ENCODE data around the gene TMEM178B.
"Not testable (repeated sequence)": the region's sequence is repeated elsewhere in the genome, so short reads cannot be mapped to it uniquely, and the experiment has no call there.

Gene TMEM178B

DNA sequence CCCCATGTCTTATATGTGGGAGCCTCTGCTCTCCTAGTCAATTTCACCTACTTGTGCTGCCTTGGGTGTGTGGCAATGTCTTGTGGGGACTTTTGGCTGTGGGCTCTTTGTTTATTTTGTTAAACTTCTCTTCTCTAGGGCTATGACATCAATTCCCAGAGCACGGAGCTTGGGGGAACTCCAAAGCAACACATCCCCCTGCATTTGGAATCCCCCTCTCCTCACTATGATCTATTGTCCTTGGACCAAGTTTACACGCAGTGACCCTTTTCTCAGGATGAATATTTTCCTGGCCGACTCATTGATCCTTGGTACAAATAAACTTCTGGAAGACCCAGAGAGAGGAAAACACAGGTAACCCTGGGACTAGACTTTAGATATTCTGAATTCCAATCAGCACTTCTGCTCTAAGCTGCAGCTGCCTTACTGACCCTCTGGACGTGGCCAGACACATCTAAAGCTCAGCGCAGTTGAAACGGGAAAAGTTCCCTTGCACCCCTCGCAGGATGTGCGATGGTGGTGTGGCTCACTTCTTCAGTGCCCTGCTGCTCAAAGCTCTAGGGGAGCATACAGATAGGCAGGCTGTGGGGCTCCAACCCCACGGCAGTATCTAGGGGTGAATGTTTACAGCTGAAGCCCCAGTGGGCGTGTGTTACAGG lies 110.8 kb downstream of the TMEM178B start:
- DNase-seq (ENCODE audit: low read depth, low spot score), result no peak

DNA sequence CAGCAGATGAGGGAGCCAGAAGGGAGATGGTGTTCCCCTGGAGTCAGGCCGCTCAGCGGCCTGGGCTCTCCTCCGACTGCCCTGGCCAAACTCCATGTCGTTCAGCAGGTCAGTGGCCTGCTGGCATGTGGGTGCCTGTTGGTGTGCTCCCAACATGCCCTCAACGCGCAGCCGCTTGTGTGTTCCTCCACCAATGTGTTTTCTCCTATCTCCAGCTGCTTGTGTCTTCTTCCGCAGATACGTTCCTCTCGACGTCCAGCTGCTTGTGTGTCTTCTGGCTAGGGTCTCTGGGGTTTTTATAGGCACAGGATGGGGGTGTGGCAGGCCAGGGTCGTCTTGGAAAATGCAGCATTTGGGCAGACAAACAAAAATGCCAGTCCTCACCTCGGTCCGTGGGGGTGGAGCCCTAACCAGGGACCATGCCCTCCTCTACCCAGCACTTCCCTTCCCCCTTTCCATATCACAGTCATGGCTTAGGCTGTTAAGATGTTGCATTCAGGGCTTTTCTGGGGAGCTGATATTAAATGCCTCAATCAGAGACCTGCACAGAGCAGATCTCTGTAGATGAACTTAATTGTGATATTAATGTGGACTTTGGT lies 111.6 kb downstream of the TMEM178B start:
- no peak for DNase-seq (ENCODE audit: low read depth, low spot score)

DNA sequence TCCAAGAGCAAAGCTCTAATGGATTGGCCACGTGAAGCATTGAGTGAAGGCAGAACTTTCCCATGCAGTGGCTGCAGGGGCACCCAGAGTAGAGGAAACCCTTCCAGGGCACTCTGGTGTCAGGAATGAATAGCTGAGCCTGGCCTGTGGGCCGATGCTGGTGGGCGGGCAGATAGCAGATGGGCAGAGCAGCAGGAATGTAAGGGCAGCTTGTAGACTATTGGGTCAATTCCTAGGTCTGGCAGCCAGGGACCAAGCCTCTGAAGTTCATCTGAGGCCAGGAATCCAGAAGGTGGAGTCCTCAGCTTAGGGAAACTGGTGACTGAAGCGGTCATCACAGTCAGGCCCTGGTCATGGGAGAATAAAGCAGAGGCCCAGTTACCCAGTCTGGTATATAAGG lies 115.4 kb downstream of the TMEM178B start:
- DNase-seq (ENCODE audit: low read depth, low spot score), result no peak

DNA sequence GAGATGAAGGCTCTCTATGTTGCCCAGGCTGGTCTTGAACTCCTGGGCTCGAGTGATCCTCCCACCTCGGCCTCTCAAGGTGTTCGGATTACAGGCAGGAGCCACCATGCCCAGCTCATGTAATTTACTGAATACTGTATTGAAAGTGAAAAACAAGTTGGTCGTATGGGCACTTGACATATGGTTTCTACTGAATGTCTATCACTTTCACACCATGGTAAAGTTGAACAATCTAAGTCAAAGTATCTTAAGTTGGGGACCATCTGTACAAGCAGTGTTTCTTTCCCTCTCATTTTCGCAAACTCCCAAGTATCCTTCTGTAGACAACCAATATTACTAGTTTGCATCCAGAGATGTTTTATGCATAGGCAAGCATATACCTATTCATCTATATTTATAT lies 116.6 kb downstream of the TMEM178B start:
- DNase-seq (ENCODE audit: low read depth, low spot score), result no peak

DNA sequence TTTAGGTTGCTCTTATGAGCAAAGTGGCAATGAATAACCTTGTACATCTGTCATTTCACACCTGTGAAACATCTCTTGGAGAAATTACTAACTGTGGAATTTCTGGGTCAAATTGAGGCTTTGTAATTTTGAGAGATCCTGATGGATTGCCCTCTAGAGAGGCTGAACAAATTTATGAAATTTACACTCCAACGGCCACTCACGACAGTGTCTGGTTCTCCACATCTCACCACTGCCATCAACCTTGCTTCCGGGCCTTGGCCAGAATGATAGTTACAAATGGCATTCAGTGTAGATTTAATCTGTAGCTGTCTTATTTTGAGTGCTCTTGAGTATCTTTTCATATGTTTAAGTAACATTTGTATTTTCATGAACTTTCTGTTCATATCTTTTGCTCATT lies 117.4 kb downstream of the TMEM178B start:
- no peak for DNase-seq (ENCODE audit: low read depth, low spot score)

DNA sequence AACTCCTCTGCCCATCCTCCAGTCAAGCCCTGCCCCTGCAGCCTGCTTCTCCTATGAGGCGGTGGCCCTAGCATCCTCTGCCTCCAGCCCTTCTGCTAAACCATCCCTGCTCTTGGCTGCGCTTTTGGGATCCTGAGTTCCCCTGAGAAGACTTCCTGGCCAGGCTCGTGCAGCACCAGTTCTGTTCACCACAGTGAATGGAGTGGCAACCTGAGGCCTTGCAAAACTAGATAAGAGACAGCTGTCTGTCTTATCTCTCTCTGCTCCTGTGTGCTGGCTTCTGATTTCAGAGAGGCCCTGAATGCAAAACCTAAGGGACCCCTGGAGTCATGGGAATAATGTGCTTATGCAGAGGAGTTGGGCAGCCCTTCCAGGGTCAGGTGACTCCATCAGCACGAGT lies 119.2 kb downstream of the TMEM178B start:
- DNase-seq (ENCODE audit: low read depth, low spot score), result no peak

DNA sequence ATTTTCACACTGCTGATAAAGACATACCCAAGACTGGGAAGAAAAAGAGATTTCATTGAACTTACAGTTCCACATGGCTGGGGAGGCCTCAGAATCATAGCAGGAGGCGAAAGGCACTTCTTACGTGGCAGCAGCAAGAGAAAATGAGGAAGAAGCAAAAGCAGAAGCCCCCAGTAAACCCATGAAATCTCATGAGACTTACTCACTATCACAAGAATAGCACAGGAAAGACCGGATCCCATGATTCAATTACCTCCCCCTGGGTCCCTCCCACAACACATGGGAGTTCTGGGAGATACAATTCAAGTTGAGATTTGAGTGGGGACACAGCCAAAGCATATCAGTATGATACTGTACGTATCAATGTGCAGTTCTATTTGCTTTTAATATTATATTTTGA lies 121.9 kb downstream of the TMEM178B start:
- not testable (repeated sequence) for DNase-seq (ENCODE audit: low read depth, low spot score)

DNA sequence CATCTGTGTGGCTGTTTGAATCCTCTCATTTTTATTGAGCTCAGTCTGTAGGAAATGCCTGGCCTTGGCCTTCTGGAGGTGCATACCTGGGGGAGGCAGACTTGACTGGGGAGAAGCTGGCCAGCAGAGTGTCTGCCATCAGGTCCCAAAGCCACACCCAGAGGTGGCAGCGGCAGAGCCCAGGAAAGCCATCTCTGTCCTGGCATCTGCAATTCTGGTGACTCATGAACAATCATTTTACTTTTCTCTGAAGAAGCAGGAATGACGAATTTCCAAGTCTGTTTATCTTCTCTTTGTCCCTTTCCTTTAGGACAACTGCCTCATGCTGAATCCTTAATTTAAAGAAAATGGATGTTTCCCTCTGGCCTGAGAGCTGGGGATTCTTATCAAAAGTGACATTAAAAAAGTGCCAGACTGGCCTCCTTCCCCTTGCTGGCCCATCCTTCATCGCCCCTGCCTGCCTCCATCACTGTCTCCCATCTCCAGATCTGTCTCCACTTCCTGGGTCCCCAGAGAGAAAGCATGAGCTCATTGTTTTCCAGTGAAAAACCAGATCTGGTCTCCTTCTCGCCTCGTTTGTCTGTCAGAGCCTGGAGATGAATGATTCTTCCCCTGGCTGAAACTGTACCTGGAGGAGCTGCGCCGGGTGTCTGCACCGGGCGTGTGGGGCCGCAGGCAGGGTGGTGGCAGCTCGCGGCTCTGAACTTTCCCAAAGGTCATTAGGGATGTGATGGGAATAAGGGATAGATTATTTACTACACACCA lies 124.5 kb downstream of the TMEM178B start:
- no peak for DNase-seq (ENCODE audit: low read depth, low spot score)

DNA sequence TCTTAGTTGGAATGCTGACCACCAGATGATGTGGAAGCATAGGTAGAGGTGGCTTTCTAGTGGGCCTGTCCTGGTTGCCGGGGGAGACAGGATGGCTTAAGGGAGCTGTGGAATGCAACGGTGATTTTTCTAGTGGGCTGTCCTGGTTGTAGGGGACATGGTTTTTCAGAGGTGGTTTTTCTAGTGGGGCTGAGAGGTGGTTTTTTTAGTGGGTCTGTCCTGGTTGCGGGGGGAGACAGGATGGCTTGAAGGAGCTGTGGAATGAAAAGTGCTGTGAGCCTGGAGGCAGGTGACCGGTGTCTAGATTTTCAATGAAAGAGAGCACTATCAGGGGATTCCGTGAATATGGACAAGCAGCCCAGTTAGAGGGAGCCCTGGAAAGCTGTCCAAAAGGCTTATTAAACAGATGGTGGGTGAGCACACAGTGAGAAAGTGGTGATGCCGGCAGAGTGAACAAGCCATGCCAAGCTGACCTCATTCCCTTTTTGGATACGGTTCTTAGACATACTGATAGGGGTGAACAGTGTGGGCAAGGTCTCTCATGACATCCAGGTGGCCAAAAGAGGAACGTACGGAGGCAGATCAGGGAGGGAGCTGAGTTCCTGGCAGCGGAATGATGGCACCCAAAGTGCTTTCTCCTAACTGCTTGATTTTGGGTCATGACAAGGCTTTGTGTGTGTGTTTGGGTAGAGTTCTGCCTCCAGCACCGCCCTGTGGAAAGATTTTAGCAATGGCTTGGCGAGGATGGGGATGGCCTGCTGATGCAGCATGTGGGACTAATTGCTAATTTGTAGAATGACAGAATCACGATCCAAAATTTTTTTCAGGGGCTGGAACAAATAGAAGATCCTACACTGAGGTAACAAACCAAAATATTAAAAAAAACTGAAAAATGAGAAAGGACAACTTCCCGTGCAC lies 126.6 kb downstream of the TMEM178B start:
- no peak for DNase-seq (ENCODE audit: low read depth, low spot score)

DNA sequence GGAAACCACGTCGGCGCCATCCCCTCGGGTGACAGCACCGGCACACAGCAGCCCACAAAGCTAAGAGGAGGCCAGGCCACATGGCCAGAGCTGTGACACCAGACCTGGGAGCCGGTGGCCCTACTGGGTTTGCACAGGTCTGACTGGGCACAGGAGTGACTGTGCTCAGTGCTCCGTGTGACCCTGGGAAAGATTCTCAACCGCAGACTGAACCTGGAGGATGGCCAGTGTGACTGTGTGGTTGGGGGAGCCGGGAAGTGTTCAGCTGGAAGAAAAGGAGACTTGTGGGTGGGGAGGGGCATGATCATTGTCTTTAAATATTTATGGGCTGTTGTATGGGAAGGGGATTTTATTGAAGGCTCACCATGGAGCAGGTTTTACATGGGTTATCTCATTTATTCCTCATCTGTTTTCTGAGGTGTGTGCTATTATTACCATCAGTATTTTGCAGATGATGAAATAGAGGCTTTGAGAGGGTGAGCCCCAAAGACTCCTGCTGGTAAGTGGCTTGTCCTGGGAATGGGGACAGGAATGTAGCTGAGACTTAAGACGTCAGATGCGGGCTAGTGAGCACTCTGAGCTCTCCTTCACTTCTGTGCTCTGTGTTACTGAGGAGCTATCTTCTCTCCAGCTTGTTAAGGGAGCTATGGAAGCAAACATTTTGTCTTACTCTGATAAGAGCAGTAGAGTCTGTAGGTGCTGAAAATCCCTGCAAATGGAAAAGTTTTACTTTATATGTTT lies 127.5 kb downstream of the TMEM178B start:
- DNase-seq (ENCODE audit: low read depth, low spot score), result no peak

DNA sequence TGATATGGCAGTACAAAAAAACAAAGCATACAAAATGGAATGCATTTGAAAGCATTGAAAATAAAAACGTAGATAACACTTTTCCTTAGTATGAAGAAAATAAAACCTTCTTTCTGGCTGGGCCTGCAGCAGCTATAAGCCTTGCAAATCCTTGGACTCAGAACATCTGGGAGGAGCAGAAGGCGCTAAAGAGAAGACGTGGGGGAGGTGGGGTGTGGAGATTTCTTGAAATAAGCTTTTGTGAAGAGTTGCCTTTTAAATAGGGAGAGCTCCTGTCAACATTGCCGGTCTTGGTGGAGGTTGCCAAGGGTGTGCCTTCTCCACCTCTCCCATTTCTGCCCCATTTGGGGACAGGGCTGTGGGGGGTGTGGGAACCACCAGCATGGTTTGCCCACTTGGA lies 128.7 kb downstream of the TMEM178B start:
- DNase-seq (ENCODE audit: low read depth, low spot score), result no peak

DNA sequence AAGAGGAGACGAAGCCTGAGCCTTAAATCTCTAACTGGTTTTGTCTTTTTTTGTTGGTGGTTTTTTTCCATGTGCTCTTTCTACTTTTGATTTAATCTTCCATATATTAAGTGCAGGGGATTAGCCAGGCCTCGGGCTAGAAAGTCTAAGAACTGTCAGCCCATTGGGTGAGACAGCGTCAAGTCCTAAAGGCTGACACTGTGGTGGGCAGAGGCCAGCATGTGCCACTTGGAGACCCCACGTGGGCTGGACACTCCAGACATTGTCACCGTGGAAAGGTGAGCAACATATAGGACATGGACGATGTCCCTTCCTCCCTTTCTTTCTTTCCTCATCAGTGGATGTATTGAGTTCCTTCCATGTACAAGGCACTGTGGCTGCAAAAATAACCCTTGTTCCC lies 129.3 kb downstream of the TMEM178B start:
- no peak for DNase-seq (ENCODE audit: low read depth, low spot score)

DNA sequence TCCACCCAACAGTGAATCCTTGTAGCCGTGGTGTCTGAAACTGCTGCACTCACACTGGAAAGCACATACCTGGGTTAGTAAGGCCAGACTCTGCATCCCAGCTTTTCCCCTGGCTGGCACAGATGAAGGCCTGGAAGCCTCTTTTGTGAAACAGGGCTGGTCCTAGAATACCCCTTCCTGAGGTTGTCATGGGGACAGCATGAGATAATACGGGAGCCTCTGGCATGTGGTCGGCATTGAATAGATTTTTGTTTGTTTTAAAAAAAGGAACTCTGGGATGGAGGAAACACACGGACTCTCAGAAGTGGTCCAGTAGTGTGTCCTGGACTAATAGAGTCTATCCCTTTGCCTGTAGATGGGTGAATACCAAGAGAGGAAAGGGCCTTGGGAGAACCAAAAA lies 129.7 kb downstream of the TMEM178B start:
- DNase-seq (ENCODE audit: low read depth, low spot score), result no peak

DNA sequence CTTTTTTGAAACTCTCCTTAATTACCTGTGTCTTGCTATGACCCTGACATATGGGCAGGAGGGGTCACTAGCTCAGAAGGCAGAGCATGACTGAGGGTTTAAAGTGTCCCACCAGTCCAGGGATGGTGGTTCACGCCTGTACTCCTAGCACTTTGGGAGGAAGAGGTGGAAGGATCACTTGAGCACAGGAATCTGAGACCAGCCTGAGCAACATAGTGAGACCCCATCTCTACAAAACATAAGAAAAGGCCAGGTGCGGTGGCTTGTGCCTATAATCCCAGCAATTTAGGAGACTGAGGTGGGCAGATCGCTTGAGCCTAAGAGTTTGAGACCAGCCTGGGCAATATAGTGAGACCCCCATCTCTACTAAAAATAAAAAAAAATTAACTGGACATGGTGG lies 133.8 kb downstream of the TMEM178B start:
- no peak for DNase-seq (ENCODE audit: low read depth, low spot score)

DNA sequence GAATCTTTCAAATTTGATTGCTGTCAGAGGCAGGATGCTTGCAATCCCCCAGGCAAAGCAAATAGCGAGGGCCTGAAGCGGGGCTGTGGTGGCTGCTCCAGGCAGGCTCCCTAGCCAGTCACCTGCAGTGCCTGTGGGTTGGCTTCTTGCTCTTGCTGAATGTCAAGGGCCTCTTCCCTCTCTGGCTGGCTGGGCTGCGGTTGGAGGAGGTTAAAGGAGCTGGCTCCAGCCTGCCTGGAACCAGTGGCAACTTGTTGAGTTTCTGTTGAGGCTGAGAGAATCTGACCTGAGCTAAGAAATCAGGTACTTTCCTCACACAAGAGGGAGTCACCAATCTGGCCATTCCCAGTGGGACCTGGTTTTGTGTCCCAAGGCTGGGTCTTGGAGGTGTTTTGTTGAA lies 134.7 kb downstream of the TMEM178B start:
- DNase-seq (ENCODE audit: low read depth, low spot score), result no peak

DNA sequence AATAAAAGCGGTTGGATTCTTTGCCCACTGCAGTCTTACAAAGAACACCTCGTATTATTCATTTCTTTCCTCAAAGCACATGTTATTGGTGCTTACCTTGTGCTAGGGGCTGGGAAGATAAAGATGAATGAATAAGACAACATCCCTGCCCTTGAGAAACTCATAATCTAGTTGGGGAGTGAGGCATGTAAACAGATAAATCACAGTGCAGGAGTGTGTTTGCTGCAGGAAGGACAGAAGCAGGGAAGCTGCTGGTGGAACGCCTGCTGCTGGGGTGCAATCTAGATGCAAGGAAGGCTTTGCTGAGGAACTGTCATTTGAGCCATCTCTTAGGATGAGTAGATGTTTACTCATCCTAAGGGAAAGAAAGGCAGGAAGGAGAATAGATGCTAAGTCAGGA lies 135.6 kb downstream of the TMEM178B start:
- DNase-seq (ENCODE audit: low read depth, low spot score), result no peak

DNA sequence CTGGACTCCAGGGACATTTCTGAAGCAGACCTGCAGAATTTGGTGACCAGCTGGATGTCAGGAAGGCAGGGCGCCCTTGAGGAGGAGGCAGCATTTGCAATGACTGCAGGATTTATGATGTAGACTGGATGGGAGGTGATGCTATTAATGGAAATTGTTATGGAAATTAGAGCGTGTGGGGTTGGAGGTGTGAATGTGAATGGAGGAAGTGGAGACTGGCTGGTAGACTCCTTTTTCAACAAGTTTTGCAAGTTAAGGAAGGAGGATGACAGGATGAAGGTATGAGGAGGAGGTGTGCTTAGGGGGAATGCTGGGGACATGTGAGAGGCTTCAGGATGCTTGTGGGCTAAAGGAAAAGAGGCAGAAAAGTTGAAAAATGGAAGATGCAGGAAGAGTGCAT lies 137.0 kb downstream of the TMEM178B start:
- DNase-seq (ENCODE audit: low read depth, low spot score), result no peak

DNA sequence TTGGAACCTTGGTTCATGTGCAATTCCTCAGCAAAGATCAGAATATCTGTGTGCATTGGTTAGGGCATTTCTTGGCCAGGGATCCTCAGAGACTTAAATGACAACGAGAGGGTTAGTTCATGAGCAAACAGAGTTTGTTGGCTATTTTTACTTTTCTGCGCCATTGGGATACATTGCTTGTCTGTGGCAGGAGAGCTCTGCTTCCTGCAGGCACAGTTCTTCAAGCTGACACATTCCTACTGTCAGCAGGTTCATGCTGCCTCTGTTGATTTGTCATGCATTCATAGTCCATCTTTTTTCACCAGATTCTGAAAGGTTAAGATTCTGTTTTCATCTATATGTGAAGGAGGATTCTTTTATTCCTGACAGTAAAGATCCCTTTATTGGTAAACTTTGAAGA lies 139.4 kb downstream of the TMEM178B start:
- no peak for DNase-seq (ENCODE audit: low read depth, low spot score)

DNA sequence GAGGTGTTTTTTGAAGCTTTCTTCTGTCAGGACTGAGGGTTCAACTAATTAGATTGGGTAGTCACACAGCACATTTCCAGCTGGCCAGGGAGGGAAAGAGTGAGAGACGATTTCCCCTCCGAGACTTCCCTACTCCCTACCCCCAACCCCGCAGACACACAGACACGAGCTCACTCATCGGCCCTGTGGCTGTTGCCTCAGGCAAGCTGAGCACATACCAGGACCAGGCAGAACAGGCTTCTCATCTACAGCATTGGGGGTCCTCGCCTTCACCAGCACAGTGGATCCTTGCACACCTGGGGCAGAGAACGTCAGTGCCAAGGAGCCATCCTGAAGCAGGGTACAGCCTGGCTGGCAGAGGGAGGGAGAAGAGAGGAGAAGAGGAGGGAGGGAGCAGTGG lies 144.1 kb downstream of the TMEM178B start:
- no peak for DNase-seq (ENCODE audit: low read depth, low spot score)

DNA sequence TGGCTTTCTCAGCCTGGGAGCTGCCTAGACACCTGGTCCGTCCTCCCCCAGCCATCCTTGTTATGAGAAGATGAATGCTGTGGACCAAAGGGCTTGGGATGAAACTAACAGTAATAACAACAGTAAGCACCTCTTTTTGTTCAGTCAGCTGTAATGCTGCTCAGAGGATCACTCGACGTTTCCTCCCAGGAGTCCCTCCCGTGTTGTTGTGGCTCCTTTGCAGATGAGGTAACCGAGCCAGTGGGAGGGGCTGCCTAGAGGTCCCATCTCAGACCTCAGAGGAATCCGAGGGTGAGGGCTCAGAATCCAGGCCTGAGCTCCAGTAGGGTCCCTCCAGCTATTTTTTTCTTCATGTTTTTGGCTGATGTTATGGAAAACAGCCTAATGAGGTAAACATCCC lies 145.1 kb downstream of the TMEM178B start:
- DNase-seq (ENCODE audit: low read depth, low spot score), result no peak

DNA sequence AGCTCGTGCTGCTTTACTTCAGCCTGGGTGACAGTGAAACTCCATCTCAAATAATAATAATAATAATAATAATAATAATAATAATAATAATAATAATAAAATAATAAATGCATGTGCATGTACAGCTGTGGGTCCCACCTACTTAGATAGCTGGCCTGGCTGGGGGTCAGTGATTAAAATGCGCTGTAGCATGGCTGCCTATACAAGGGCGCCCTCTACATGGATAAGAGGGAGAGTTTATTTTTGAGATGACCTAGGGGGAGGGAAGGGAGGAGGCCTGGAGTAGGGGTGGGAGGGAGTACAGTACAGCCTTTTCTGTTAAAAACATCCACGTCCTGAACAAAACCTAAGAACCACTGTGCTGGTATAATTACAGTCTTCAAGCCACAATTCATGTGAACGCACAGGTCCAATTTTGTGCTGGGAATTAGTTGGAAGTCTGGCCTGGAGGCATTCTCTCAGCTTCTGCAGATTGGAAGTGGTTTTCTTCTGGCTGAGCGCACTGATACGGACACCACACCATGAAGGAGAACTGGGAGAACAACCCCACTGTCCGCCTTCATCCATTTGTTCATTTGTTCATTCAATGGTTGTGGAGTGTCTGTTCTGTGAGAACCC lies 146.5 kb downstream of the TMEM178B start:
- no peak for DNase-seq (ENCODE audit: low read depth, low spot score)
